NCI-H2196 (cell line): Measurements from ENCODE around the gene FAM76A.

Experiments
- DNase-seq: peaks from one replicate; lab custom pipeline; 2025; ENCODE audit not compliant: unreplicated experiment; lab: John Stamatoyannopoulos, UW

The FAM76A gene

DNA sequence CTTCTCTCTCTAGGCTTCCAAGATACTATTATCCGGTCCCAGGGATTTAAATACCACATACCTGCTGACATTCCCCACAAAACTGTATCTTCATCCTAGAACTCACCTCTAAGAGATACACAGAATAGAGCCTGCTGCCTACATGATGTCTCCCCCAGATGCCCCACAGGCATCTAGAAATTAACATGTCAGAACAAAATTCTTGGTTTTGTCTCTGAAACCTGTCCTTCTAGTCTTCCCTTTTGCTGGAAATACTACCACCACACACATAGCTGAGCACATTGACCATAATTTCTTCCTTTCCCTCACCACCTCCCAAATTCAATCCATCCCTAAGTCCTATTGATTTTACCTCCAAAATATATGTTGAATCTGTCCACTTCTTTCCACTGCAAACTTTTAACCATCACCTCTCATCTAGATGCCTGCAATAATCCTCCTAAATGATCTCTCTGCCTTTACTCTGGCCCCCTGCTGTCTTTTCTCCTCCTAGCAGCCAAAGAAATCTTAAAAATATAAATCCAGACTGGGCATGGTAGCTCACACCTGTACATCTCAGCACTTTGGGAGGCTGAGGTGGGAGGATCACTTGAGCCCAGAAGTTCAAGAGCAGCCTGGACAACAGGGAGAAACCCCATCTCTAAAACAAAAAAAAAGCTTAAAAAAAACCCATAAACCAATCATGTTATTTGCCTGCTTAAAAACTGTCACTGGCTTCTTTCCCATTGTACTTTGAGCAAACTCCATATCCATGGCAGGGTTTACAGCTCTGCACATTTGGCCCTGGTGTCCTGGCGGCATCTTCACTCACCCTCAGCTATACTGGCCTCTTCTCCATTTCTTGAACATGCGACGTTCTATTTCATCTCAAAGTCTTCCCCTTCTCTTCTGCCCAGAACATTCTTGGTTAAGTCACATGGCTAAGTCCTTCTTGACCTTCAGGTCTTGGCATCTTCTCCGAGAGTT is 6.2 kb upstream of the FAM76A start:
- no peak for DNase-seq

- DNase-seq = peak; percentile 92
These were observed 794 bp upstream of the FAM76A start for GRCh38 chr1:27724961-27725373.

DNA sequence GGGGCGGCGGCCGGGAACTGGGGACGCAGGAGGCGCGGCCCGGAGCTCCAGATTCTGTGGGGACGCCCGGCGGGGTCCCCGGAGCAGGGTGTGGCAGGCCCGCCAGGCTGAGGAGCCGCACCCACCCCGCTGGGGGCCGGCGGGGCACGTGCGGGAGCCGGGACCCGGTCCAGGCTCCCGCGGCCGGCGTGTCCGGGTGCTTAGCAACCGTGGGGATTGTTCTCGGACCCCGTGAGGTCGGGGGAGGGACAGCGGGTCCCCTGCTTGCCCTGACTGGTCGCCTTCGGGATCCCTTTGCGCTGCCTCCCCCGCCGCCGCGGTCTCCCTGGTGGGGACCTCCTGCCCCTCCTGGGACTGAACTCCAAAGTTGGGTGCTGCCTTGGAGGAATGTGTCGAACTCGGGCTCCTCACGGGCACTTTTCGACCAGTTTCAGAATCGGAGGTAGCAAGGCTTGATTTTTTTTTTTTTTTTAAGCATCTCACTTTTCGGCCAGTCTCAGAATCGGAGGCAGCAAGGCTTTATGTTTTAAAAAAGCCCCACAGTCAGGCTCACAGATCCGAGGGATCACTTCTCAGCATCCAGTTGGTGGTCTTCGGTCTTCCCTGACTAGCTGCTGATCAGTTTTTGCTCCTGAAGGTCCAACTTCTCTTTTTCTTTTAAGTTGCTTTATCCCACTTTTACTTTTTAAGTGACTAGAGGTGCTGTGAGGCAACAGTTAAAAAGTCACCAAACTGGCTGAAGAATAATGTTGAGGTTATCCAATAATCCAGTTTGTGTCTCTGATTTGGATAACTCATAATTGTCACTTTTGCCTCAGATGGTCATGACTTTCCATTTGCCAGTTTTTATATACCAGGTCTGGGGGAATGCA is 648 bp downstream of the FAM76A start:
- DNase-seq = peak; percentile 26

DNA sequence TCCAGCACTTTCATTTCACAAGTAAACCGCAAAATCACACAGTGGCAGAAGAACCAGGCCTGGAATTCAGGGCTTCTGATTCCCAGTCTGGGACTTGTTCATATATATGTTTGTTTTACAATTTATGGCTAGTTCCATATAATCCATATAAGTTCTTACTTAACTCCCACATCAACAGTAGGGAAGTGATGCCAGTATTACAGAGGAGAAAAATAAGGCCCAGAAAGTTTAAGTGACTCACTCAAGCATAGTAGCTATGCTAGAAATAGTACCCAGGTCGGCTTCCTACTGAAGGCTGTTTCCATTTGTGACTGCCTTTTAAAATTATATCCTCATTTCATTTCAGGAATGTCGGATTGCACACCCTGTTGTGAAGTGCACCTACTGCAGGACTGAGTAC is 1.4 kb downstream of the FAM76A start:
- DNase-seq = no peak

GRCh38 chr1:27736252-27736651 is 10.5 kb downstream of the FAM76A start:
- no peak for DNase-seq

GRCh38 chr1:27741121-27741520 is 15.4 kb downstream of the FAM76A start:
- DNase-seq = no peak

DNA sequence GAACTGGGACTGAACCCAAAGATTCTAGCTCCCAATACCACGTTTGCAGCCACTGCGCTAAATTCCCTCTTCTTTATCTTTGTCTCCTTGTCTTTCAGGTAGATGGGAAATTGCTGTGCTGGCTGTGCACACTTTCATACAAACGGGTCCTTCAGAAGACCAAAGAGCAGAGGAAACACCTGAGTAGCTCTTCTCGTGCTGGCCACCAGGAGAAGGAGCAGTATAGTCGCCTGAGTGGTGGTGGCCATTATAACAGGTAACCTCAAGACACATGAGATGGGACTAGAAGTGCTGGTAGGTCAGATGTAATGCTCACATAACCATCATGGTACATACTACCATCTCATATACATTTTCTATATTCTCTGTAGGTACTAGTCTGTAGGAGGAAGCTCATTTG is 18.8 kb downstream of the FAM76A start:
- DNase-seq = no peak

DNA sequence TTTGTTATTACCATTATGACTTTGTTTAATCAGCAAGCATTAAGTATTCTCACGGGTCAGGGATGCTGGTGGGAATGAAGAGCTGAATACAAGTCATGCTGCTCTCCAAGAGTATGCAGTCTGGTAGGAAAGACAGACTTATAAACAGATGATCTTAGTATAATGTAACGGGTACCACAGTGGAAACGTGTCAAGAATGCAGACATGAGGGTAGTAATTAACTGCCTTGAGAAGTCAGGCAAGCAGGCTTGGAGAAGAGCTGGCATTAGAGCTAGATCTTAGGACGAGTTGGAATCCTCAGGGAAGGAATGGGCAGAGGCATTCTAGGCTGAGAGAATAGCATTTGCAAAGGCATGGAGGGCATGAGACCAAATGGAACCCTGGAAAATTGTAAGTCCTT is 19.7 kb downstream of the FAM76A start:
- DNase-seq = no peak

GRCh38 chr1:27752360-27752759 is 26.6 kb downstream of the FAM76A start:
- no peak for DNase-seq

DNA sequence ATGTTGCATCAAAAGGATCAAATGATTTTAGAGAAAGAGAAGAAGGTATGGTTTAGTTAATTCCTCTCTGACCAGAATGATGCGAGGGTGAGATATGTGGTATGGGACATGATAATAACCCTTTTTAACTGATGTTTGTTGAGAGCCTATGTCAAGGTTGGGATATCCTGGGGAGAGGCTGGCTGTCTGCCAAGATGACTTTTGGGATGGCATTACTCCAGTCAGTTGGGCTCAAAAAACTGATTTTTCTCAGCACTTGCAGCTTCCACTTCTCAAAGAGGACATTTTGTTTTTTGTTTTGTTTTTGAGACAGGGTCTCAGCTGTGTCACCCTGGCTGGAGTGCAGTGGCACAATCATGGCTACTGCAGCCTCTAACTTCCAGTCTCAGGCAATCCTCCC is 29.5 kb downstream of the FAM76A start:
- no peak for DNase-seq

- no peak for DNase-seq
These were observed 30.1 kb downstream of the FAM76A start for GRCh38 chr1:27755865-27756264.

- no peak for DNase-seq
These were observed 33.5 kb downstream of the FAM76A start for GRCh38 chr1:27759236-27759635.

GRCh38 chr1:27760426-27760825 is 34.7 kb downstream of the FAM76A start:
- no peak for DNase-seq

GRCh38 chr1:27762033-27762432 is 36.3 kb downstream of the FAM76A start:
- DNase-seq = no peak

- DNase-seq = no peak
These were observed 37.6 kb downstream of the FAM76A start for GRCh38 chr1:27763358-27763757.

DNA sequence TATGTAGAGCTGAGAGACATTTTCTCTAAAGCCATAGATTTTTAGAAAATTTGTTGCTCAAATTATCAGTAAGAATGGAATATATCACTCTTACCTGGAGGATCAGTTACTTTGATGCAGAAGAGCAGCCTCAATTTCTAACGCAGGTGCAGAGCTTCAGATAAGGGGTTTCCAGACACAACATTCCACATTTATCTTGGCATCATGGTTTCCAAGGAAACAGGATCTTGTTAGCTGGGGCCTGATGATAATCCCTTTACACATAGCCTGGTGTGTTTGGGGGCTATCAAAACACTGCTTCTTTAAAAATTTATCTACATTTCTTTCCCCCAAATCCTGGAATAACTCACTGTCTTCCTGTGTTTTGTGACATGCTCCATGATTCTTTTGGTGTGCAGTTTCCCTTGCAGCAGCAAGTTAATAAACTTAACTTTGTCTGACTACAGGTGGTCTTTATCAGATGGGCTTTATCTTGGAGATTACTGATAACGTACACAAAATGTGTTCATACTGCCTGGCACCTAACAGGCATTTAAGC is 44.6 kb downstream of the FAM76A start:
- no peak for DNase-seq

GRCh38 chr1:27772036-27772931 is 46.5 kb downstream of the FAM76A start:
- no peak for DNase-seq

GRCh38 chr1:27772932-27773825 is 47.4 kb downstream of the FAM76A start, which contains the start of gene STX12:
Gene STX12, plus strand, starts transcription at chr1:27773219. Its CDS starts 89 bp downstream, at chr1:27773308.
- DNase-seq = peak; percentile 99

- no peak for DNase-seq
These were observed 48.2 kb downstream of the FAM76A start for GRCh38 chr1:27773826-27774445.
